Dermis blood vessel endothelial cell (primary cell): Measurements from ENCODE around the gene PRR35. TPM values are rescaled to one million over a fixed set of nuclear protein-coding genes. Genes with fewer than 3 reads are reported as not detected.
A peak's percentile ranks its signal among the peaks of the same experiment; 100 is the strongest.

ENCODE experiments used
- DNase-seq: peaks from one replicate; pipeline ENCODE4 v3.0.0; 2010
- total RNA-seq: library from RNA; depleted of rRNA; stranded (reverse); fragments of >200 nt; gene quantifications from 2 replicates; pipeline ENCODE4 v1.2.3, GENCODE V29; 2014

PRR35 gene
- total RNA-seq, 1 donor from 2014 or later, result not detected

DNA sequence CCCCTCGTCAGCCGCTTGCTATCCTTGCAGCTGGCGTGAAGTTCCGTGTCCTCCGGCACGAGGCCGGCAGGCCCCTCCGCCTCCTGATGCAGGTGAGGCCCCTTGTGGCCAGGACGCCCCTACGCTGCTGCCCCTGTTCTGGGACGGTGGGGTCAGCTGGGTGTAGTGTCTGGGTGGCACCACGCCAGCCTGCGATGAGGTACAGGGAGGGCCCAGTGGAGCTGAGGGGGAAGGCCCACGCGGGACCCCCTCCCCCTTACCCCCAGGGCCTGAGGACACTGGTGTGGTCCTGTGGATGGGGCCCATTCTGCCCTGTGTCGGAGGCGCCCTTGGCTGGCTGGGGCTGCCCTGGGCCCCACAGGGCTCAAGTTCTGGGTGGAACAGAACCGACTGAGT lies 22.0 kb downstream of the PRR35 start:
- DNase-seq, result no peak

DNA sequence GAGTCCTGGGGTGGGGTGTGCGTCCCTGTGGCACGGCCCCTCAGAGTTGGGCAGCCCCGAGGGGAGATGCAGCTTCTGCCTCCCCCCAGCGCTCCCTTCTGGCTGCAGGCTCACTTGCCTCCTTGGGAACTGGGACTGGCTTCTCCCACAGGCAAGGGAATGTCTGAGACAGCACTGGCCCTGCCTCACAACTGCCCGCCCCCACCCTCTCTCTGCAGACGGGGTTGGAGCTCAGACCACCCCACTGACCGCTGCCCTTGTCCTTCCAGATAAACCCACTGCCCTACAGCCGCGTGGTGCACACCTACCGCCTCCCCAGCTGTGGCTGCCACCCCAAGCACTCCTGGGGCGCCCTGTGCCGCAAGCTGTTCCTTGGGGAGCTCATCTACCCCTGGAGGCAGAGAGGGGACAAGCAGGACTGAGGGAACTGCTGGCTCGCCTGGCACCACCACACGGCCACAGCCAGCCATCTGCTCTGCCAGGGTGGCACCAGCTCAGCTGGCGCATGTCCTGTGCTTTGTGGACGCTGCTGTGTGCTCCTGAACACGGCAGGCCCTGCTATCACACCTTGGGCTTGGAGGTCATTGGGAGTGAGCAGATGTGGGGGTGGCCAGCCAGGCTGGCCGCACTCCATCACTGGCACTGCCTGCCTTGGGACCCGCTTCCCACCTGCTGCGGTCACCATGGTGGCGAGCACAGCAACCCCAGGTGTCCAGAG lies 22.6 kb downstream of the PRR35 start:
- no peak for DNase-seq

DNA sequence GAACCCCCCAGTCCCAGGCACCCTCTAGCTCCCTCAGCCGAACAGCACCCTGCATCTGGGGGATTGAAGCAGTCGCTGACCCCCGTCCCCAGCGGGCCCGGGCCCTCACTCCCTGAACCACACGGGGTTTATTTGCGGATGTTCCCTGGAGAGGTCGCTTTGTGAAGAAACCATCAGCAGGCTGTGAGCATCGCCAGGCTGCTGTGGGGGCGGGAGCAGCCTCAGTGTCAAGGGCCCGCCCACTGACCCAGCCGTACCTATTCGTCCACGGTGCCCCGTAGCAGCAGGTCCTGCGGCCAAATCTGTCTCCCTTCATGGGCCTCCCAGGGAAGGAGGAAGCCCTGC lies 23.2 kb downstream of the PRR35 start:
- no peak for DNase-seq

DNA sequence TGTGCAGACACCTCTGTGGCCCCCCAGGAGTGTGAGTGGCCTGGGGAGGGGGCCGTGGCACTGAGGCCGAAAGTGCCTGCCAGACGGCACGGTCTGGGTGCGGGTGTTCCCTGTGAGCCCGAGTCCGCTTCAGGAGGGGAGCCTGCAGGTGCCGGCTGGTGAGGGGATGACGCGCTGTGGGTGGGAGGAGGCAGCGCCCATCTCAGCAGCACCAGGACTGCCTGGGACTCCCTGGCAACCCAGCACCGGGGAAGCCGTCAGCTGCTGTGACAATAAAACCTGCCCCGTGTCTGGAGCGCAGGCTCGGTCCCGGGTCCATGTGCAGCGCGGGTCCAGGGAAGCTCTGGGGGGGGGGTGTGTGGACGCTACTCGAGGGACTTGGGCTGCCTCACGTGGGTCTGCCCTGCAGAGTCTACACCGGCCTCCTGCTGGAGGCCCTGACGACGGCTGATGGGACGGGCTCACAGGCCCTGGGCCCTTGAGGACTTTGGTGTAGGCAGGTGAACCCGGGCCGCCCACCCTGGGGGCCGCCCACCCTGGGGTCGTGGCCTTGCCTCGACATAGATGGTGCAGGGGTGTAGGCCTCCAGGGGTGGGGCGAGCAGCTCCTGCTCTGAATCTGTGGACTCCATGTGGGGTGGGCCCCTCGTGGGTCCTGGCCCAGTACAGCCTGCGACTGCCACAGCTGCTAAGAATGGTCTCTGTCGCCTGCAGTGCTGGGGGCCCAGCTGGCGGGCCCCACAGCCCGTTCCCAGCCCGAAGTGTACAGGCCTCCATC lies 23.8 kb downstream of the PRR35 start:
- DNase-seq, result no peak

- DNase-seq, result no peak
Measured at GRCh38 chr16:585351-585750, 25.2 kb downstream of the PRR35 start.

GRCh38 chr16:586047-586644 lies 26.0 kb downstream of the PRR35 start:
- DNase-seq, result no peak

DNA sequence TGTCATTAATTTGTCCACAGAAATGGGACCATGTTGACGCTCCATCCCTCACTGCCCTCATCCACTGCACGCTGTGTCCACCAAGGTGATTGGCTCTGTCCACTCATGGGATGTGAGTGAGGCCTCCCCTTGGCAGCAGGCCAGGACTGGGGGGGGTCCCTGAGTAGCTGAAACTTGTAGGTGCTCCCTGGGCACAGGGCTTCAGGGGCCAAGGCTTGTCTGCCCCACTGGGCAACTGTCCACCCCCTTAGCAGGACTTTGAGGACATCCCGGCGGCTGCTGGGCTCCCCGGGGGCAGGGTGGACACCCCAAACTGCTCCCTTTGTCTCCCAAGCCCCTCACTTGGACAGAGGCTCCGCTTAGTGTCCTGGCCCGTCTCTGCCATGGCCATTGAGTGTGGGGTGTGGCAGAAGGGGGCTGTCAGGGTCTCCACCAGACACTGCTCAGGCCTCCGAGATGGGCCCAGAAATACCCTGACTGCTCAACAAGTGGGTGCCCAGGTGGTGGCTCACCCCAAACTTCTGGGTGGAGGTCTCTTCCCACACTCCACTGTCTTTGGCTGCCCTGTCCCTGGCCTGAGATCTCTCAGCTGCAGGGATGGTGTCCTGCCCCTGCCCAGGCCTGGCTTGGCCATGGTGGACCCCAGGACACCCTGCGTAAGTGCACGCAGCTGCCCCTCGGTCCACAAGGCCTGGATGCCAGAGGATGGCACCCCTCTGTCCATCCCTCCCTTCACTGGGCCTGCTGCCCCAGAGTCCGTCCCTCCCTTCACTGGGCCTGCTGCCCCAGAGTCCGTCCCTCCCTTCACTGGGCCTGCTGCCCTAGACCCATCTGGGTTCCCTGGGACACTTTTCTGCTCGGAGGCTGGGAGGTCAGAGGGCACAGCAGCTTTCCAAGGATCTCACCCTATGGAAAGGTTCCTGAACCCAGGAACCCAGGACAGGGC lies 26.7 kb downstream of the PRR35 start:
- DNase-seq, result no peak

DNA sequence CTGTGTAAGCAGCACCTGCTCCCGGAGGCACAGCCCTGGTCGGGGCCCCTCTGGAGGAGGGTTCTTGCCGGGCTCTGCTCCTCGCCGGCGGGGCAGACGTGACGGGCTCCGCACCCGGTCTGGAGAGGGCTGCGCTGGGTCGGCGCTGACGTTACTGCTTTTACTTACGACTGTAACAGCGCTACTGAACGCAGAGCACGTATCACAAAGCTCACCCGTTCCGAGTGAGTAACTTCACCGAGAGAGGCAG lies 28.4 kb downstream of the PRR35 start:
- peak; percentile 78 for DNase-seq

DNA sequence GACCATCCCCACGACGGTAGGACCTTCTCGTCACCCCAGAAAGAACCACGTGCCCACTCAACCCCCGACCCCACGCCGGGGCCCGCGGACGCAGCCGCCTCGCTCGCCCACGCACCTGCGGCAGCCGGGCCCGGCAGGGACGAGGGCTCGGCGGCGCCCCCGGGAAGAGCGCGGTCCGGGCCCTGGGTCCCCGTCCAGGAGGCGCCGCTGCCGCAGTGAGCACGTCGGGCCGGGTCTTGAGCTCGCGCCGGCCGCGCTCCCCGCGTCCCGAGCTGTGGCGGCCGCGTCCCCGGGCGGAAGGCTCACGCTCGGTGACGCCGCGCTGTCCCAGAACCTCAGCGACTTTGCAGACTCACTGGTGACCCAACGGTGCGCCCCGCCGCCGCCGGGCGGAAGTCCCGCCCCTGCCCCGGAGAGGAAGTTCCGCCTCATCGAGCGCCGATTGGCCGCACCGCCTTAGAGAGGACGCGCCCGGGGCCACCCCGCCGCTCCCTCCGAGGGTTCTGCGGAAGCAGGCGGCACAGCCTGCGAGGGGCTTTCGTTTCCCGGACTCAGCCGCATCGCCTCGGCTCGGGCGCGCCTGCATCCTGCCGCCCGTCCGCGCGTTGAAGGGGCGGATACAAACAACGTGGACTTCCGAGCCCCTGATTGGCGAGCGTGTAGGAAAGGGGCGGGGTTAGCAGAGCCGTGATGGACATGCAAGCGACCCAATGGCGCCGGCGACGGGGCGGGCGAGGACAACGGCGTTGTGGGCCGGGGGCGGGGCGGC lies 28.9 kb downstream of the PRR35 start:
- DNase-seq, result peak; percentile 97

DNA sequence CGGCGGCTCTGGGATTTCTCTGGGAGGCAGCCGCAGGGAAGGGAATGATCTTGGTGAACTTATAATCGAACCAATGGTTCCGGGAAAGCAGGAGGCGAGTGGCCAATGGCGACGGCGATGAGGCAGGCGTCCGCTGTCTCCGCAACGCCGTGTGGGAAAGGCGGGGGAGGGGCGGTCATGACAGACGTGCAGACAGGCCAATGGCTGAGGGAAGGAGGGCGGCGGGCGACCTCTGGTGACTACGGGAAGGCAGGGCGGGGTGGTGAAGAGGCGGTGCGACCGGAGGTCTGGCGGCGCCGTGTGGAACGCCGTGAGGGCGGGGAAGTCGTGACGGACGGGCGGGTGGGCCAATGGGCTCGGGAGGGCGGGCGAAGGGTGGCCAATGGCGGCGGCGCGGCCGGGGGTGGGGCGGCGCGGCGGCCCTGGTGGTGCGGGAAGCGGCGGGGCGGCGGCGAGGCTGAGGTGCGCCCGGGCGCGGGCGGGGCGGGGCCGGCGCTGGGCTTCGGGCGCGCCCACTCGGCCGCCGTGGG lies 29.5 kb downstream of the PRR35 start, which contains the start of gene RAB40C:
Gene RAB40C (plus strand): TSS at position 409 of the 530 bp plus-strand sequence. CDS start 226 bp downstream, outside the sequence.
- peak; percentile 99 for DNase-seq

DNA sequence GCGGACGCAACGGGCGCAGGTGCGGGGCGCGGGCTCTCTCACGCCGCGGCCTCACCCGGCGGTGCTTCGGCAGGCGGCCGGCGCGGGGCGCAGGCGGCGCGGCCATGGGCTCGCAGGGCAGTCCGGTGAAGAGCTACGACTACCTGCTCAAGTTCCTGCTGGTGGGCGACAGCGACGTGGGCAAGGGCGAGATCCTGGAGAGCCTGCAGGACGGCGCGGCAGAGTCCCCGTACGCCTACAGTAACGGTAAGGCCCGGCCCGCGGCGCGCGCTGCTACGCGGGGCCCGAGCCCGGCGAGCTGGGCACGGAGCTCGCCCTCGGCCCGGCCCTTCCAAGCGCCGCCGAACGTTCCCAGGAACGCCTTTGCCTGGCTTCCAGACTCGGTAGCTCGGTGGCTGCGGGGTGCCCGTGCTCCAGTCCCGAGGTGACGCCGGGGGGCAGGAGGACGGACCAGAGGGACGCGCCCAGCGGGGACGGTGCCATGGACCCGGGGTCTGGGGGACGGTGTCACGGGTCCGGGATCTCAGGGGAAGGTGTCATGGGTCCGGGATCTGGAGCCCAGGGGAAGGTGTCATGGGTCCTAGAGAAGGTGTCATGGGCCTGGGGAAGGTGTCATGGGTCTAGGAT lies 30.1 kb downstream of the PRR35 start:
- DNase-seq, result peak; percentile 67

GRCh38 chr16:590815-591200 lies 30.6 kb downstream of the PRR35 start:
- no peak for DNase-seq

GRCh38 chr16:591231-591630 lies 31.0 kb downstream of the PRR35 start:
- no peak for DNase-seq

DNA sequence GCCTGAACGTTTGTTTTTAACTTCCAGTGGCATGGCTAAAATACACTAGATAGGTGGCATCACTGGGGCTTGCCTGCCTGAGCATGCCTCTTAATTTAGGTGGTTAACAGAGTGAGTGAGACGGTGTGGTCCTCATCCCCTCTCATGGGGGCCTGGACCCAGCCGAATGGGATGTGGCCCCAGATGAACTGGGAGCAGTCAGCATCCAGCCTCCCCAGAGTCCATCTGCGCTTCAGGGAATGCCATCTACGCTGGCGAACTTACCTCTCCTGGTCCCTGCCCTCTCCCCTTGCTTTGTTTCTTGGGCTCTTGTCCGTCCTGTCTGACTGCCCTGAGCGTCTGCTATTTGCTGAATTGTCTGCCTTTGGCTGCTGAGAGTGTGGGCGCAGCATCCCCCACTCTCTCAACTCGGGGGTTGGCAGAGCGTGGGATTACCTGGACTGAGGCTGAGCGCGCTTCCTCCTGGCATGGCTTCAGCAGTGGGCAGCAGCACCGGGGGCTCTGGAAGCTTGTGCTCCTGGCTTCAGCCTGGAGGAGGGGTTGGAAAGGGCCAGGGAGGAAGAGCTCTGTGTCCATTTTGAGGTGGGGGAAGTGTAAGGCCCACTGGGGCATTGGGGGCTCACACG lies 31.8 kb downstream of the PRR35 start:
- DNase-seq, result no peak

DNA sequence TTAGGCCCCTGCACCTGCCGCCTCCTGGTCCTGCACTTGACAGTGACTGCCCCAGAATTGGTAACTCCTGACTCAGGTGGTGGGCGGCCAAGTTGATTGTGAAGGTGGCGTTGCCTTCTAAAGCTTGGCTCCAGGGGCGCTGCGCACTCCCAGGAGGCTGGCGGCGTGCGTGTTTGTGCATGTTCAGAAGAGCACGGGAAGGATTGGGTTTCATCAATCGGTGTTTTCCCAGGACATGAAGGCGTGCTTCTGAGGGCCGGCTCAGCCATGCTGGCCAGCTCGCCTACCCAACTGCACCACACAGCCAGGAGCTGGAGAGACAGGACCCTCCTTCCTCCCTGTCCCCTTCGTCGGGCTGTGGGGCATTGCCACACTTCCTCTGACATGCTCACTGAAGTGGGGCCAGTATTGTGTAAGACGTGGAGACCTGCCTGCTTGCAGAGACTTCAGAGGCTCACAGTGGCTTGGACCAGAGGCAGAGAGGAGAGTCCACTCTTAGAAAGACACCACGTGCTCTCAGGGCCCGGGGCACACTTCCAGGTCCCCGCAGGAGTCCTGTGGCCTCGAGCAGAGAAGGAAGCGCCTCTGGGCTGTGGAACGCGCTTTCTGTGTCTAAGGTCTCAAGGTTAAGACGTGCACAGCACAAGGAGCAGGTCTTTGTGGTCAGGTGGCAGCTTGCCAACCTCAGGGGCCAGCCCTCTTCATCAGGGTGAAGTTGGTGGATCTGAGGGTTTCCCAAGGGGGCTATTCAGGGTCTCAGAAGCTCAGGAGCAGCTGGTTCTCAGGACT lies 32.5 kb downstream of the PRR35 start:
- DNase-seq, result no peak

DNA sequence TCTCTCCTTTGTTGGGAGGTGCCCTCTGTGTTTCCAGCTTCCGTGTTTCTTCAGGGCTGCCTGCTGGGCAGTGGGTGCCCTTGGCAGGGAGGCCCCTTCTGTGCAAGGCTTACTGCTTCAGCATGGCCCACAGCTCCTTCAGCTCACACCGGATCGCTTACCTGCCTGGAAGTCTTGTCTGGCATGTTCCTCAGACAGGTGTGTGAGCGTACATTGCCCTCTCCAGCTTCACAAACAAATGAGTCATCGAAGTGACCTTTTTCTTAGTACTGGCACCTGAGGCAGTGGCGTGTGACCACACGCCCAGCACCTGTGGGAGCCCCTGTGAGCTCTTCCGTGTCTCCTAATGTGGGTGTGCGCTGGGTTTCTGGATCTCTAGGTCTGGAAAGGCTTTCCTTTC lies 33.2 kb downstream of the PRR35 start:
- no peak for DNase-seq

- no peak for DNase-seq
Measured at GRCh38 chr16:593807-594206, 33.6 kb downstream of the PRR35 start.

- no peak for DNase-seq
Measured at GRCh38 chr16:595094-595528, 34.9 kb downstream of the PRR35 start.

DNA sequence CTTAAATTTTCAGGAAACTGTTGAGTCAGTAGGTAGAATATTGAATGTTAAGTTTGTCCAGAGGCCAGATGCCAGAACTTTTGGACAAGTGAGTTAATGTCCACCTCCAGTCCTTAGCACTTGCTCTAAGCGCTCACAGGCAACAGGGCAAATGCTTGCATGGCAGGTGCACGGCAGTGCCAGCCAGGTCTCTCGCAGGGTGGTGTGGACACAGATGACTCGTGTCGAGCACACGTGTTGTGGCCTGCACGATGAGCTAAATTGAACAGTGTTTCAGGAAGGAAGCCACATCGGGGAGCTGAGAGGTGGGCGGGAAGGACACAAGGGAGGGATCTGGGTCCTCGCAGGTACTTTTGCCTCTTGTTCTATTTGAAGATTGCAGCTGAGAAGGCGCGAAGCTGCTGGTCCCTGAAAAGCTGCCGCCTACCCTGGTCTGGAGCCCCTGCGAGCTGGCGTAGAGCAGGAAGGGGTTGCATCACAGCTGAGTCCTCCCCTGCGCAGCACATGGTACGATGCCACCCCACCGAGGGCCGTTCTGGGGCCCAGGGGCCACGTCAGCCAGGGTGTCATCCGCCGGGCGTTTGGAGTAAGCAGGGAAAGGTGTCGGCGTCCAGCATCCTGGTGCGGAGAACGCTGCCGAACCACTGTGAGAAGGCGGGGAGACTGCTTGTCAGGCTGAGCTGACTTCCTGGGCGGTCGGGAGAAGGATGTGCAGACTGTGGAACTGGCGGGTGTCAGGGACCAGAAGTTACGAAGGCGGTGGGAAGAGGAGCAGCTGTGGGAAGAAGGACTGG lies 35.9 kb downstream of the PRR35 start:
- no peak for DNase-seq
